Measurements from ENCODE around the gene MKRN1. TPM values are rescaled to one million over a fixed set of nuclear protein-coding genes. Genes with fewer than 3 reads are reported as not detected.

Gene MKRN1
- total RNA-seq, 4 donors from 2014 or later, result 143 to 288 (median 187) TPM

DNA sequence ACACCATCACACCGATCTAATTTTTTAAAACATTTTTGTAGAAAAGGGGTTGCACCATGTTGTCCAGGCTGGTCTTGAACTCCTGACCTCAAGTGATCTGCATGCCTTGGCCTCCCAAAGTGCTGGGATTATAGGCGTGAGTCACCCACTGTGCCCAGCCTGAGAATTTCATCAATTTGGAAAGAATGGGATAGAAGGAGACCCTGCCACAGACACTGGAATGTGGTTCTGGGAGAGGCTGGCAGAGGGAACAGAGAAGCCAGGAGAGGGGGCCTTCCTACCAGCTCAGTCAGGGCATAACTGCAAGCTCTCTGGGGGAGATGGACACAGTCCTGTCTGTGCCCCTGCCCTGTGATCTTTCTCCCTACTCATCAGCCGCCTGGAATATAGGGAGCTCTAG, 42.1 kb upstream of the MKRN1 start:
- Histone ChIP-seq H3K9me3 (no peaks in the 10 kb centered on the region), H3K27ac (no peak overlapping the region), H3K27me3 (no peaks in the 10 kb centered on the region), H3K4me3 (no peak overlapping the region), H3K36me3 (no peaks in the 10 kb centered on the region), H3K4me1 (peaks cover 10 to 44% (median 18%) of the 10 kb centered on the region in 4 donors)
- DNase-seq, result no peak
- intact Hi-C loops (cut with DNase I; ENCODE audit: low total_unique reads) (no loop called here), in situ Hi-C loops (cut with MboI; ENCODE audit: low pct_ligation_motif_present in 1 of 4, low pct_unique_long_range_greater_than_20kb in 1 of 4, low sequenced_read_pairs in 3 of 4) (loop anchor here in 2 of 4 donors (25.0 kb wide), 1 partner anchor 491 kb away; the partner anchor contains the start of gene MRPS33 (in 2 of the 2))
- TF ChIP-seq EP300 (IDR thresholded peaks at IDR 0.05; ENCODE audit: low read depth), result no peak
- no peak for TF ChIP-seq POLR2AphosphoS5 (IDR thresholded peaks at IDR 0.05)
- TF ChIP-seq, protein P1, sequence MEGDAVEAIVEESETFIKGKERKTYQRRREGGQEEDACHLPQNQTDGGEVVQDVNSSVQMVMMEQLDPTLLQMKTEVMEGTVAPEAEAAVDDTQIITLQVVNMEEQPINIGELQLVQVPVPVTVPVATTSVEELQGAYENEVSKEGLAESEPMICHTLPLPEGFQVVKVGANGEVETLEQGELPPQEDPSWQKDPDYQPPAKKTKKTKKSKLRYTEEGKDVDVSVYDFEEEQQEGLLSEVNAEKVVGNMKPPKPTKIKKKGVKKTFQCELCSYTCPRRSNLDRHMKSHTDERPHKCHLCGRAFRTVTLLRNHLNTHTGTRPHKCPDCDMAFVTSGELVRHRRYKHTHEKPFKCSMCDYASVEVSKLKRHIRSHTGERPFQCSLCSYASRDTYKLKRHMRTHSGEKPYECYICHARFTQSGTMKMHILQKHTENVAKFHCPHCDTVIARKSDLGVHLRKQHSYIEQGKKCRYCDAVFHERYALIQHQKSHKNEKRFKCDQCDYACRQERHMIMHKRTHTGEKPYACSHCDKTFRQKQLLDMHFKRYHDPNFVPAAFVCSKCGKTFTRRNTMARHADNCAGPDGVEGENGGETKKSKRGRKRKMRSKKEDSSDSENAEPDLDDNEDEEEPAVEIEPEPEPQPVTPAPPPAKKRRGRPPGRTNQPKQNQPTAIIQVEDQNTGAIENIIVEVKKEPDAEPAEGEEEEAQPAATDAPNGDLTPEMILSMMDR (IDR thresholded peaks at IDR 0.05), result no peak
- TF ChIP-seq POLR2A (IDR thresholded peaks at IDR 0.05), result no peak
- WGBS, 2 donors (ENCODE audit: low coverage in 1 of 2), result 83 to 100% methylated on average over 1 to 2 of the region's 3 CpGs

DNA sequence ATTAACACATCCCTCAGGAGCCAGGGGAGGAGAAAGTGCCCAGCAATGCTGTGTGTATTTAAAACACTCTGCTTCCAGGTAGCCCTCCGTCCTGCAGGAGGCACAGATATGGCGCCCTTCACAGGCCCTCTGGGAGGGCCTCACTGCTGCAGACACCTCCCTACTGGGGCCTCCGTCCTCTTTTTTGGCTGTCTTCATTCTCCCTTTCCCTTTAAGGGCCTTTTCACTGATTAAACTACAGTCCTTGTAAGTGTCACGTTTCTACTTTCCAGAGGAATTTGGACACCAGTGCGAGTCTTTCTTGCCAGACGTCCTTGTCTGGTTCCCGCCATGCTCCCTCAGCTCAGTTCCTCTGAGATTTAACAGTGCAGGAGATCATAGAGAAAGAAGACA, 39.7 kb upstream of the MKRN1 start:
- H3K4me3 ChIP-seq, result peak overlapping the region in 2 of 4 donors; percentile 27 to 36
- DNase-seq, result no peak
- WGBS, 2 donors (ENCODE audit: low coverage in 1 of 2), result 28 to 50% methylated on average over 3 to 7 of the region's 7 CpGs
- H3K27me3 ChIP-seq, result no peaks in the 10 kb centered on the region
- H3K9me3 ChIP-seq, result no peaks in the 10 kb centered on the region
- peak overlapping the region; percentile 89 to 91 (median 90) for H3K27ac ChIP-seq
- TF ChIP-seq EP300 (IDR thresholded peaks at IDR 0.05; ENCODE audit: low read depth), result no peak
- no peak for TF ChIP-seq POLR2AphosphoS5 (IDR thresholded peaks at IDR 0.05)
- TF ChIP-seq POLR2A (IDR thresholded peaks at IDR 0.05), result no peak
- TF ChIP-seq, protein P1 (IDR thresholded peaks at IDR 0.05), result no peak
- H3K36me3 ChIP-seq, result no peaks in the 10 kb centered on the region
- intact Hi-C loops (cut with DNase I; ENCODE audit: low total_unique reads), result no loop called here
- in situ Hi-C loops (cut with MboI; ENCODE audit: low pct_ligation_motif_present in 1 of 4, low pct_unique_long_range_greater_than_20kb in 1 of 4, low sequenced_read_pairs in 3 of 4), result loop anchor here (5.0 to 25.0 kb wide), 4 partner anchors 133 to 493 kb away; partner anchors contain the start of gene MRPS33 (in 2 of the 4)
- H3K4me1 ChIP-seq, result peaks cover 10 to 28% (median 15%) of the 10 kb centered on the region in 4 donors

DNA sequence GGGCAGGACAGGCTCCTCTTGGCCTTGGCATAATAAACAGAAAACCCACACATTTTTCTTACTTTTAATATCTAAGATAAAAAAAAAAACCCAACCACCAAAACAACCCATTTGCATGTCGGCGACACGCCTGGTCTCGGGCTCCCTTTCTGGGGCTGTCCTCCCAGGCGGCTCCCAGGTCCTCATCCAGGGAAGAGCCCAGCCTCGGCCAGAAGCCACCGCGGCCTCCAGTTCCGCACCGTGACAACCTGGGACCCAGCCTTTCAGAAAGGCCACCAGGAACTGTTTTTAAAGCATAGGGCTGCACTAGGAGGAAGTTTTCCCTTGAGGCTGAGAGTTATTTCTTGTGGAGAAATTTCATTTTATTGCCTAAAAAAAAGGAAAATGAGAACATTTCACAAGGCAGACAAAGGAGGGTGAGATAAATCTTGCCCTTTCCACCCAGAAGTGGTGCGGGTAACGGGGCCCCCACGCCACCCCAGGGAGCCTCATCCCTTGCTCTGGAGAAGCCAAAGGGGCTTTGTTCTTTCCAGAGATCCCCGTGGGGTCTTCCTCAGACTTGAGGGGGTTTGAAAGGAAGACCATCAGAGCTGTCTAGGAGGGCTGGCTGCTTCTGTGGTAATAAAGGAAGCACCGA, 39.2 kb upstream of the MKRN1 start:
- WGBS, 2 donors (ENCODE audit: low coverage in 1 of 2), result 77% methylated on average over 15 of the region's 15 CpGs; no CpG with 5 or more reads in 1 of the 2 donors
- peak overlapping the region in 2 of 4 donors; percentile 27 to 36 for H3K4me3 ChIP-seq
- no peaks in the 10 kb centered on the region for H3K27me3 ChIP-seq
- in situ Hi-C loops (cut with MboI; ENCODE audit: low pct_ligation_motif_present in 1 of 4, low pct_unique_long_range_greater_than_20kb in 1 of 4, low sequenced_read_pairs in 3 of 4) (loop anchor here (5.0 to 25.0 kb wide), 4 partner anchors 134 to 494 kb away; partner anchors contain the start of gene MRPS33 (in 2 of the 4)), intact Hi-C loops (cut with DNase I; ENCODE audit: low total_unique reads) (loop anchor here (1.0 kb wide), 1 partner anchor 135 kb away; no protein-coding TSS in a partner anchor)
- H3K9me3 ChIP-seq, result no peaks in the 10 kb centered on the region
- H3K4me1 ChIP-seq, result peaks cover 10 to 23% (median 15%) of the 10 kb centered on the region in 4 donors
- no peaks in the 10 kb centered on the region for H3K36me3 ChIP-seq
- peak overlapping the region; percentile 89 to 91 (median 90) for H3K27ac ChIP-seq
- DNase-seq, result no peak
- TF ChIP-seq EP300 (IDR thresholded peaks at IDR 0.05; ENCODE audit: low read depth), result no peak
- TF ChIP-seq POLR2AphosphoS5 (IDR thresholded peaks at IDR 0.05), result no peak
- TF ChIP-seq POLR2A (IDR thresholded peaks at IDR 0.05), result no peak

DNA sequence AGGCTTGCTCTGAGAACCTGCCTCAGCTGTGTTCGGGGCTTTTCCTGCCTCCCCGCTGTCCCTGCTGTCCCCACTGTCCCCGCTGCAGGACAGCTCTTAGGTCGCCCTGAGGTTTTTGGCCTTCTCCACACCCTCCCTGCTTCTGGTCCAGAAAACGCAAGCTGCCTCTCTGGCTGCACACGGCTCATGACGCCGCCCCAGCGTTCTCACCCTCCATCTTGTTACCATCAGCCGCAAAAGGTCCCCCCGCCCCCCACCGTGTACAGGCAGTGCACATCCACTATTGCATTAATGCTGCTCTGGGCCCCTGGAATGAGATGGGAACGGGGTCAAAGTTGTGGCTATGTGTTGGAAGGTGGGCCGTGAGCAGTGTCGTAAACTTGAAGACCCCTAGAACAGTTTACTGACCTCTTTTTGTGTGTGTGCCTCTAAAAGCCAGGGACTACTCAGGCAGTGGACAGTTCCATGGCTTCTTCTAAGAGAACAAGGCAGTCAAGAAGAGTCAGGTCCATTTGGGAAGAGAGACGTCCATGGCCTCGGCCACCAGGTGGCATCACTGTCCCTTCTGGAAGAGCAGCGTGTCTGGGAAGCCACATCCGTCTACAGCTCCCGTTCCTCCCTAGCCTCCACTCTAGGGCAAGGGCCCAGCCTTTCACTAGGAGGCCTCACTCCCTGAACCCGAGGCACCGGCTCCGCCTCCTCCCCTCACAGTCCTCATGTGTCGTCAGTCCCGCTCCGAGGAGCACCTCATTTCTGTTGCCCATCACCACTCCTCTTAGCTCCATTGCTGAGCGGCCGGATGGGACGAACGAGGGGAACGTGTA, 38.5 kb upstream of the MKRN1 start:
- peak overlapping the region; percentile 89 to 91 (median 90) for H3K27ac ChIP-seq
- no peaks in the 10 kb centered on the region for H3K36me3 ChIP-seq
- H3K9me3 ChIP-seq, result no peaks in the 10 kb centered on the region
- TF ChIP-seq POLR2A (IDR thresholded peaks at IDR 0.05) (peak; percentile 21), POLR2AphosphoS5 (IDR thresholded peaks at IDR 0.05) (peak in 2 of 3 donors; percentile 22 to 72), EP300 (IDR thresholded peaks at IDR 0.05; ENCODE audit: low read depth) (no peak)
- TF ChIP-seq, protein P1 (IDR thresholded peaks at IDR 0.05), result peak; percentile 73 to 95 (median 87)
- H3K4me3 ChIP-seq, result peak overlapping the region in 1 of 4 donors; percentile 36
- in situ Hi-C loops (cut with MboI; ENCODE audit: low pct_ligation_motif_present in 1 of 4, low pct_unique_long_range_greater_than_20kb in 1 of 4, low sequenced_read_pairs in 3 of 4), result loop anchor here (5.0 to 25.0 kb wide), 4 partner anchors 135 to 495 kb away; partner anchors contain the start of gene MRPS33 (in 2 of the 4)
- H3K27me3 ChIP-seq, result no peaks in the 10 kb centered on the region
- peak; percentile 94 for DNase-seq
- H3K4me1 ChIP-seq, result peaks cover 10 to 23% (median 15%) of the 10 kb centered on the region in 4 donors
- whole genome bisulfite sequencing, 2 donors (ENCODE audit: low coverage in 1 of 2), result 40 to 47% methylated on average over 2 to 31 of the region's 31 CpGs
- intact Hi-C loops (cut with DNase I; ENCODE audit: low total_unique reads), result loop anchor here (1.0 kb wide), 1 partner anchor 136 kb away; no protein-coding TSS in a partner anchor

All from transverse colon (tissue), 4 donors.